CD4-positive, alpha-beta T cell treated with Interleukin-1 beta for 1 hour (primary cell): ENCODE data around the gene FGF14.
A peak's percentile ranks its signal among the peaks of the same experiment; 100 is the strongest.

Experiments
- DNase-seq, 2 donors: peaks; one replicate each; pipeline ENCODE4 v3.0.0-alpha.2; 2020 to 2022

Gene FGF14

GRCh38 chr13:102401766-102402165 is at the start of gene FGF14:
TSS of gene FGF14 (minus strand) at chr13:102402048.
- DNase-seq = no peak

- DNase-seq = no peak
Observed at GRCh38 chr13:102443249-102443648, 41.4 kb upstream of the FGF14 start.

- no peak for DNase-seq
Observed at GRCh38 chr13:102441085-102441484, 39.2 kb upstream of the FGF14 start.

- DNase-seq = no peak
Observed at GRCh38 chr13:102440259-102440936, 38.5 kb upstream of the FGF14 start.

- DNase-seq = no peak
Observed at GRCh38 chr13:102422690-102423089, 20.8 kb upstream of the FGF14 start.

- no peak for DNase-seq
Observed at GRCh38 chr13:102405499-102406100, 3.8 kb upstream of the FGF14 start.

GRCh38 chr13:102402290-102402689 is 442 bp upstream of the FGF14 start:
- DNase-seq = no peak

- no peak for DNase-seq
Observed at GRCh38 chr13:102401265-102401664, 583 bp downstream of the FGF14 start.

- DNase-seq = no peak
Observed at GRCh38 chr13:102400675-102401145, 1.1 kb downstream of the FGF14 start.

GRCh38 chr13:102399791-102400674 is 1.8 kb downstream of the FGF14 start:
- DNase-seq = no peak

GRCh38 chr13:102395939-102396338 is 5.9 kb downstream of the FGF14 start:
- no peak for DNase-seq

GRCh38 chr13:102395174-102395573 is 6.7 kb downstream of the FGF14 start:
- no peak for DNase-seq

- DNase-seq = peak; percentile 94
Observed at GRCh38 chr13:102394158-102395053, 7.4 kb downstream of the FGF14 start.

- no peak for DNase-seq
Observed at GRCh38 chr13:102392481-102393209, 9.2 kb downstream of the FGF14 start.

GRCh38 chr13:102386461-102386860 is 15.4 kb downstream of the FGF14 start:
- no peak for DNase-seq

- DNase-seq = no peak
Observed at GRCh38 chr13:102380012-102380411, 21.8 kb downstream of the FGF14 start.

- no peak for DNase-seq
Observed at GRCh38 chr13:102376318-102376717, 25.5 kb downstream of the FGF14 start.

- no peak for DNase-seq
Observed at GRCh38 chr13:102374726-102375125, 27.1 kb downstream of the FGF14 start.

- no peak for DNase-seq
Observed at GRCh38 chr13:102374233-102374632, 27.6 kb downstream of the FGF14 start.

GRCh38 chr13:102373221-102373620 is 28.6 kb downstream of the FGF14 start:
- no peak for DNase-seq

GRCh38 chr13:102369302-102369701 is 32.5 kb downstream of the FGF14 start:
- DNase-seq = no peak

GRCh38 chr13:102367836-102368235 is 34.0 kb downstream of the FGF14 start:
- no peak for DNase-seq
